ENCODE measurements around the gene DHRS7B. TPM values are rescaled to one million over a fixed set of nuclear protein-coding genes. Genes with fewer than 3 reads are reported as not detected.
"Not testable (repeated sequence)": the region's sequence is repeated elsewhere in the genome, so short reads cannot be mapped to it uniquely, and the experiment has no call there.

The DHRS7B gene
- total RNA-seq, 1 donor from 2014 or later: 21.6 TPM

GRCh38 chr17:21079196-21079595 lies 47.6 kb upstream of the DHRS7B start:
- Histone ChIP-seq H3K9me3 (ENCODE audit: low read depth) (no peaks in the 10 kb centered on the region), H4K20me1 (ENCODE audit: low read depth) (no peaks in the 10 kb centered on the region), H3K27ac (no peak overlapping the region), H3K79me2 (ENCODE audit: low read depth) (no peaks in the 10 kb centered on the region), H3K4me2 (no peak overlapping the region), H3K27me3 (no peaks in the 10 kb centered on the region), H3K4me1 (no peaks in the 10 kb centered on the region), H3K4me3 (no peak overlapping the region), H3K36me3 (no peaks in the 10 kb centered on the region), H3F3A (ENCODE audit: low read depth) (no peaks in the 10 kb centered on the region), H2AFZ (replicated peaks) (no peak overlapping the region), H3K9ac (no peak overlapping the region)
- no peak for DNase-seq (ENCODE audit: low spot score)
- H3K4me1 Mint-ChIP-seq: peaks cover 20% of the 10 kb centered on the region
- no peaks in the 10 kb centered on the region for H3K36me3 Mint-ChIP-seq
- no peaks in the 10 kb centered on the region for H3K9me3 Mint-ChIP-seq
- H3K4me3 Mint-ChIP-seq: no peak overlapping the region
- H3K27me3 Mint-ChIP-seq (ENCODE audit: insufficient read depth, low read depth): peaks cover 2% of the 10 kb centered on the region
- H3K27ac Mint-ChIP-seq: peak overlapping the region; percentile 69
- TF ChIP-seq EZH2 (IDR thresholded peaks at IDR 0.05): no peak
- no peak for TF ChIP-seq EZH2phosphoT487 (IDR thresholded peaks at IDR 0.05)
- no peak for TF ChIP-seq CTCF (IDR thresholded peaks at IDR 0.05)

GRCh38 chr17:21082001-21082436 lies 44.7 kb upstream of the DHRS7B start:
- Histone ChIP-seq H3K4me1 (no peaks in the 10 kb centered on the region), H4K20me1 (ENCODE audit: low read depth) (no peaks in the 10 kb centered on the region), H3F3A (ENCODE audit: low read depth) (no peaks in the 10 kb centered on the region), H3K27ac (no peak overlapping the region), H3K9ac (no peak overlapping the region), H3K9me3 (ENCODE audit: low read depth) (no peaks in the 10 kb centered on the region), H3K27me3 (no peaks in the 10 kb centered on the region), H3K36me3 (no peaks in the 10 kb centered on the region), H3K4me2 (no peak overlapping the region), H3K4me3 (no peak overlapping the region), H3K79me2 (ENCODE audit: low read depth) (no peaks in the 10 kb centered on the region), H2AFZ (replicated peaks) (no peak overlapping the region)
- no peak for DNase-seq (ENCODE audit: low spot score)
- Mint-ChIP-seq H3K27ac (no peak overlapping the region), H3K27me3 (ENCODE audit: insufficient read depth, low read depth) (peaks cover 2% of the 10 kb centered on the region), H3K4me1 (peaks cover 11% of the 10 kb centered on the region), H3K9me3 (no peaks in the 10 kb centered on the region), H3K4me3 (no peak overlapping the region), H3K36me3 (no peaks in the 10 kb centered on the region)
- TF ChIP-seq EZH2phosphoT487 (IDR thresholded peaks at IDR 0.05): no peak
- no peak for TF ChIP-seq EZH2 (IDR thresholded peaks at IDR 0.05)
- TF ChIP-seq CTCF (IDR thresholded peaks at IDR 0.05): no peak

- not testable (repeated sequence) for H3F3A ChIP-seq (ENCODE audit: low read depth); H3K4me2 ChIP-seq; H3K27me3 ChIP-seq; H2AFZ ChIP-seq (replicated peaks); H3K9ac ChIP-seq; H3K4me3 Mint-ChIP-seq; H3K9me3 Mint-ChIP-seq; H3K9me3 ChIP-seq (ENCODE audit: low read depth); H3K36me3 ChIP-seq; H3K4me1 Mint-ChIP-seq; H3K36me3 Mint-ChIP-seq; DNase-seq (ENCODE audit: low spot score); H3K27me3 Mint-ChIP-seq (ENCODE audit: insufficient read depth, low read depth); H3K4me3 ChIP-seq; H3K27ac ChIP-seq; H3K27ac Mint-ChIP-seq; H4K20me1 ChIP-seq (ENCODE audit: low read depth); H3K4me1 ChIP-seq; H3K79me2 ChIP-seq (ENCODE audit: low read depth)
Observed at GRCh38 chr17:21085280-21085679, 41.5 kb upstream of the DHRS7B start.

- Mint-ChIP-seq H3K9me3 (no peaks in the 10 kb centered on the region), H3K27me3 (ENCODE audit: insufficient read depth, low read depth) (peaks cover 2% of the 10 kb centered on the region), H3K36me3 (no peaks in the 10 kb centered on the region), H3K4me3 (no peak overlapping the region), H3K4me1 (no peaks in the 10 kb centered on the region), H3K27ac (no peak overlapping the region)
- Histone ChIP-seq H3K27ac (no peak overlapping the region), H3K9ac (no peak overlapping the region), H3K27me3 (no peaks in the 10 kb centered on the region), H3F3A (ENCODE audit: low read depth) (no peaks in the 10 kb centered on the region), H3K36me3 (no peaks in the 10 kb centered on the region), H3K9me3 (ENCODE audit: low read depth) (no peaks in the 10 kb centered on the region), H3K4me2 (no peak overlapping the region), H2AFZ (replicated peaks) (no peak overlapping the region), H3K4me1 (no peaks in the 10 kb centered on the region), H3K79me2 (ENCODE audit: low read depth) (no peaks in the 10 kb centered on the region), H3K4me3 (no peak overlapping the region), H4K20me1 (ENCODE audit: low read depth) (no peaks in the 10 kb centered on the region)
- TF ChIP-seq EZH2 (IDR thresholded peaks at IDR 0.05): no peak
- no peak for TF ChIP-seq EZH2phosphoT487 (IDR thresholded peaks at IDR 0.05)
- no peak for TF ChIP-seq CTCF (IDR thresholded peaks at IDR 0.05)
- DNase-seq (ENCODE audit: low spot score): no peak
Observed at GRCh38 chr17:21085707-21086106, 41.1 kb upstream of the DHRS7B start.

Measured in neural progenitor cell (in vitro differentiated cells).